Muscle layer of colon (tissue), 2 donors: ENCODE results near the gene ADAMTSL2.

Experiments
- H3K27ac ChIP-seq: one replicate; pipeline ENCODE4 v1.7.0; 2013; ENCODE audit warnings: low read depth, mild to moderate bottlenecking, low read length, moderate library complexity
- H3K27me3 ChIP-seq, 2 donors: one replicate each; pipeline ENCODE4 v1.7.0; 2013; ENCODE audit warnings: low read length in 2 of 2, mild to moderate bottlenecking in 2 of 2; ENCODE audit not compliant: insufficient read depth in 2 of 2, control insufficient read depth in 1 of 2
- H3K36me3 ChIP-seq: one replicate; pipeline ENCODE4 v1.7.0; 2013; ENCODE audit warnings: mild to moderate bottlenecking, low read length; ENCODE audit not compliant: insufficient read depth
- H3K4me1 ChIP-seq: one replicate; pipeline ENCODE4 v1.7.0; 2013; ENCODE audit warnings: mild to moderate bottlenecking, low read length; ENCODE audit not compliant: insufficient read depth
- H3K4me3 ChIP-seq, 2 donors: one replicate each; pipeline ENCODE4 v1.7.0; 2013; ENCODE audit warnings: low read length in 2 of 2, low read depth in 1 of 2, mild to moderate bottlenecking in 1 of 2, moderate library complexity in 1 of 2
- H3K9ac ChIP-seq: one replicate; pipeline ENCODE4 v1.7.0; 2013; ENCODE audit warnings: low read length
- H3K9me3 ChIP-seq: one replicate; pipeline ENCODE4 v1.7.0; 2013; ENCODE audit warnings: mild to moderate bottlenecking, low read length
- donor health status: abdominal sarcoma.
- donor health status: Adenocarcinoma of cecum.

The ADAMTSL2 gene

GRCh38 chr9:133619791-133620190 is 85.3 kb downstream of the ADAMTSL2 start:
- no peak overlapping the region for H3K27ac ChIP-seq
- H3K4me3 ChIP-seq: no peak overlapping the region
- H3K4me1 ChIP-seq: no peaks in the 10 kb centered on the region
- H3K36me3 ChIP-seq: no peaks in the 10 kb centered on the region
- no peak overlapping the region for H3K9ac ChIP-seq
- H3K27me3 ChIP-seq: peaks cover 4 to 5% of the 10 kb centered on the region in 2 donors
- no peaks in the 10 kb centered on the region for H3K9me3 ChIP-seq

DNA sequence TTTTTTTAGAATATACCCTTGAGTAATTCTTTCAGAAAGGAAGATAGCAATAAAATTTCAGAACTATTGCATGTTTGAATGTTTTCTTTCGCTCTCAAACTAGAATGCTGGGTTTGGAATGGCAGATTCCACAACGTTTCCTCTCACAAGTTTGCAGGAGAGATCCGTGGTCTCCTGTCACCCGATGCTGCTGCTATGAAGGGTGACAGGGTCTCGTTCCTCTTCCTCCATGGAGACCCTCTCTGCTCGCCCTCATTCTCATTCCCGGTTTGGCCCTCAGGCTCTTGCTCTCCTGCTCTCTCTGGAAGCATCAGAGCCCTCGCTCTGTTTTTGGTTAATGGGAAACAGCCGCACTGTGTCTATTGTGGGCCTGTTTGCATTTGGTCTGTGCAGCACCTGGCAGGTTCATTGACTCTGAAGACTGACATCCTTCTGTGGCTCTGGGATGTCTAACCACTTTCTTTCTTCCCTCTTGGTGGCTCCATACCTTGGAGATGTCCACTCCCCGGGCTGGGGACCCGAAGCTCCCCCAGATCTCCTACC is 87.3 kb downstream of the ADAMTSL2 start:
- Histone ChIP-seq H3K27ac (no peak overlapping the region), H3K4me3 (no peak overlapping the region), H3K9me3 (no peaks in the 10 kb centered on the region), H3K36me3 (no peaks in the 10 kb centered on the region), H3K27me3 (peaks cover 4 to 5% of the 10 kb centered on the region in 2 donors), H3K9ac (no peak overlapping the region), H3K4me1 (no peaks in the 10 kb centered on the region)

DNA sequence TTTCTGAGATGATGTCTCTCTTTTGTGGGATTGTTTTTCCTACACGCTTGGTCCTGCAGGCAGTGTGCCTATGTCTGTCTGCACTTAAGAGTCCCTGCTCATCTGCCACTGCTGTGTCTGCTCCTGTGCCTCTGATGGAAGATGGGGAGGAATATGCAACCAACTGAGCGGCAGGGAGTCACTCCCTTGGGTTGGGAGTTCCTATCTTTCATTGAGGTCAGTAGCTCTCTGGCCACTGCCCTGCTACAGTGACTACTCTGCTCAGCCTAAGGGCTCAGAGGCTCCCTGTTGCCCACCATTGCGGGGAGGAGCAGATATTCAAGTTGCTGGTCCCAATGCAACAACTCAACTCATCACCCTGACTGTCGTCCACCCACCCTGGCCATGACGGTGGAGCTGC is 88.1 kb downstream of the ADAMTSL2 start:
- Histone ChIP-seq H3K9ac (no peak overlapping the region), H3K4me3 (no peak overlapping the region), H3K9me3 (no peaks in the 10 kb centered on the region), H3K27me3 (peaks cover 4 to 5% of the 10 kb centered on the region in 2 donors), H3K4me1 (no peaks in the 10 kb centered on the region), H3K27ac (no peak overlapping the region), H3K36me3 (no peaks in the 10 kb centered on the region)
